Activated CD8-positive, alpha-beta T cell treated with anti-CD3 and anti-CD28 coated beads for 36 hours (primary cell): ENCODE measurements around the gene VCPKMT. TPM values are rescaled to one million over a fixed set of nuclear protein-coding genes. Genes with fewer than 3 reads are reported as not detected.

Experiments used
- ATAC-seq: fragments of 200-7000 bp; cut with Tn5 transposase; one replicate; pipeline ENCODE4 v1.10.0; 2021; ENCODE audit warnings: mild to moderate bottlenecking, moderate library complexity
- CTCF ChIA-PET: fragments of 350-600 bp; sonication (Branson Sonifier 250); formaldehyde crosslinking; loops from one replicate; lab custom pipeline; 2021; ENCODE audit warnings: antibody characterized with exemption; lab: Charles Lee
- POLR2A ChIA-PET: fragments of 350-600 bp; sonication (Branson Sonifier 250); formaldehyde crosslinking; loops from one replicate; lab custom pipeline; 2021; ENCODE audit warnings: antibody characterized with exemption; lab: Charles Lee
- DNase-seq: peaks from one replicate; pipeline ENCODE4 v3.0.0-alpha.2; 2020
- H3K27ac Mint-ChIP-seq: one replicate; pipeline ENCODE4 v1.8.0; 2021; ENCODE audit warnings: mild to moderate bottlenecking, mixed read lengths
- H3K27me3 Mint-ChIP-seq: one replicate; pipeline ENCODE4 v1.8.0; 2021; ENCODE audit warnings: mixed read lengths
- H3K36me3 Mint-ChIP-seq: one replicate; pipeline ENCODE4 v1.8.0; 2021; ENCODE audit warnings: low read depth, mixed read lengths
- H3K4me1 Mint-ChIP-seq: one replicate; pipeline ENCODE4 v1.8.0; 2021; ENCODE audit warnings: low read depth, mixed read lengths
- H3K4me3 Mint-ChIP-seq: one replicate; pipeline ENCODE4 v1.8.0; 2021; ENCODE audit warnings: mild to moderate bottlenecking, moderate library complexity, mixed read lengths
- H3K9me3 Mint-ChIP-seq: one replicate; pipeline ENCODE4 v1.8.0; 2021; ENCODE audit warnings: mixed read lengths
- CTCF ChIP-seq: fragments of 200-600 bp; IDR thresholded peaks from one replicate; pipeline ENCODE4 v1.8.0; 2022; ENCODE audit warnings: antibody characterized with exemption, mild to moderate bottlenecking
- intact Hi-C: fragments of 100-400 bp; cut with micrococcal nuclease; formaldehyde crosslinking; loops from one replicate; pipeline ENCODE4 v1.10.0; 2022
- total RNA-seq, 2 experiments: library from RNA; stranded (reverse); gene quantifications; one replicate each; pipeline ENCODE4 v1.2.3, GENCODE V29; 2021

Gene VCPKMT
- 10 to 100 TPM; 11.4 to 11.6 TPM for total RNA-seq

GRCh38 chr14:50116181-50116956 is at the start of gene VCPKMT:
VCPKMT (minus strand) TSS chr14:50116572; CDS start chr14:50116552, 20 bp downstream.
- Mint-ChIP-seq H3K4me1 (peaks cover 32% of the 10 kb centered on the region), H3K9me3 (no peaks in the 10 kb centered on the region), H3K27ac (peak within 1 kb of the TSS; percentile 98), H3K4me3 (peak within 1 kb of the TSS; percentile 94), H3K27me3 (no peaks in the 10 kb centered on the region), H3K36me3 (peaks cover 40% of the 10 kb centered on the region)
- ChIA-PET CTCF (interaction anchor here (0.5 to 2.4 kb wide), 12 partner anchors 12 to 744 kb away, joined by 3 to 19 read pairs (median 4); partner anchors contain the start of genes MAP4K5 and NEMF), POLR2A (interaction anchor here (0.8 to 4.1 kb wide), 18 partner anchors 8 to 349 kb away, joined by 3 to 13 read pairs (median 4); partner anchors contain the start of genes ARF6, KLHDC2 and NEMF)
- DNase-seq = peak; percentile 97
- intact Hi-C loops = loop anchor here (10.0 kb wide), 1 partner anchor 492 kb away; the partner anchor contains the start of genes MGAT2 and RPL36AL
- peak; percentile 100 for ATAC-seq
- no peak for TF ChIP-seq CTCF

DNA sequence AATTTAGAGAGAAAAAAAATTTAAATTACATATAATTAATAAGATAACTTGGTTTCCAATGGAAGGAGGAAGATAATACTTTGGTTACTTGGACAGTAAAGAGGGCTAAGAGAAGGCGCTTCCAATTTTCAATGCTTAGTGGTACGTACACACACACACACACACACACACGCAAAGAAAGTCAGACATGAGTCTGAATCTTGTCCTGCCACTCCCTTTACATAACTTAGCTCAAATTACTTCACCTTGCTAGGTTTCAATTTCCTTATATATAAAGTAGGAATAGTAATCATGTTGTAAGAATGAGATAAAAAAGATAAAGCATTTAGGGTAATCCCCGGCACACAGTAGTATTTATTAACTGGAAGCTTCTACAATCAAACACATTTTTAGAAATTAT is 39.7 kb upstream of the VCPKMT start:
- no peak for DNase-seq
- ChIA-PET POLR2A (interaction anchor here (0.6 to 1.1 kb wide), 2 partner anchors 22 to 112 kb away, joined by 3 to 5 read pairs; no protein-coding TSS in a partner anchor), CTCF (interaction anchor here (1.2 to 1.6 kb wide), 2 partner anchors 10 to 276 kb away, joined by 3 to 6 read pairs; no protein-coding TSS in a partner anchor)
- intact Hi-C loops = no loop called here
- H3K9me3 Mint-ChIP-seq = no peaks in the 10 kb centered on the region
- H3K4me3 Mint-ChIP-seq = no peak overlapping the region
- ATAC-seq = no peak
- H3K36me3 Mint-ChIP-seq = peaks cover 8% of the 10 kb centered on the region
- no peak overlapping the region for H3K27ac Mint-ChIP-seq
- TF ChIP-seq CTCF = no peak
- no peaks in the 10 kb centered on the region for H3K27me3 Mint-ChIP-seq
- H3K4me1 Mint-ChIP-seq = no peaks in the 10 kb centered on the region

DNA sequence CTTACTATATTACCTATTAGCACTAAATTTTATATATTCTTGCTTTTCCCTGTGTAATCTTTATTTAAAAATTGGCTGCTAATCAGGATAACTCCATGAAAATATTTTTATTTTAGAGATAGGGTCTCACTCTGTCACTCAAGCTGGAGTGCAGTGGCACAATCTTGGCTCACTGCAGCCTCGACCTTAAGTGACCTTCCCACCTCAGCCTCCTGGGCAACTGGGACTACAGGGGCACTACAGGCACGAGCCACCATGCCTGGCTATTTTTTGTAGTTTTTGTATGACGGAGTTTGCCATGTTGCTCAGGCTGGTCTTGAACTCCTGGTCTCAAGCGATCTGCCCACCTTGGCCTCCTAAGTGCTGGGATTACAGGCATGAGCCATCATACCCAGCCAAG is 32.4 kb upstream of the VCPKMT start:
- no peaks in the 10 kb centered on the region for H3K27me3 Mint-ChIP-seq
- peaks cover 7% of the 10 kb centered on the region for H3K36me3 Mint-ChIP-seq
- ChIA-PET POLR2A (no interaction called here), CTCF (no interaction called here)
- H3K9me3 Mint-ChIP-seq = no peaks in the 10 kb centered on the region
- no peak for DNase-seq
- ATAC-seq = no peak
- no peak for TF ChIP-seq CTCF
- H3K27ac Mint-ChIP-seq = no peak overlapping the region
- H3K4me1 Mint-ChIP-seq = no peaks in the 10 kb centered on the region
- no peak overlapping the region for H3K4me3 Mint-ChIP-seq
- intact Hi-C loops = no loop called here

GRCh38 chr14:50139192-50139591 is 22.8 kb upstream of the VCPKMT start:
- ChIA-PET CTCF (no interaction called here), POLR2A (interaction anchor here (1.2 kb wide), 1 partner anchor 13 kb away, joined by 3 read pairs; no protein-coding TSS in a partner anchor)
- H3K4me3 Mint-ChIP-seq = no peak overlapping the region

More at GRCh38 chr14:50139192-50139591, 22.8 kb upstream of the VCPKMT start:
- ATAC-seq (no peak), DNase-seq (no peak)
- intact Hi-C loops = no loop called here
- Mint-ChIP-seq H3K9me3 (no peaks in the 10 kb centered on the region), H3K27ac (no peak overlapping the region), H3K27me3 (no peaks in the 10 kb centered on the region), H3K4me1 (no peaks in the 10 kb centered on the region), H3K36me3 (no peaks in the 10 kb centered on the region)
- no peak for TF ChIP-seq CTCF
